Cardiac muscle cell (in vitro differentiated cells and primary cell): ENCODE measurements around the gene GBGT1. TPM values are rescaled to one million over a fixed set of nuclear protein-coding genes. Genes with fewer than 3 reads are reported as not detected.
"Not testable (repeated sequence)": the region's sequence is repeated elsewhere in the genome, so short reads cannot be mapped to it uniquely, and the experiment has no call there.

Source experiments
- DNase-seq, 2 donors: peaks; one replicate each; pipeline versions ENCODE4 v3.0.0 to v3.0.0-alpha.2; 2010 to 2017; ENCODE audit warnings: low read depth in 1 of 2, low spot score in 1 of 2
- H3K27ac ChIP-seq: fragments of 200-600 bp; sonication (generic); 2 replicates; pipeline ENCODE4 v1.5.1; 2016
- H3K27me3 ChIP-seq: fragments of 200-600 bp; sonication (generic); 2 replicates; pipeline ENCODE4 v1.6.0; 2016; ENCODE audit warnings: control low read depth
- H3K36me3 ChIP-seq: fragments of 200-600 bp; sonication (generic); 2 replicates; pipeline ENCODE4 v1.5.1; 2016; ENCODE audit warnings: control low read depth
- H3K4me1 ChIP-seq: fragments of 200-600 bp; sonication (generic); 2 replicates; pipeline ENCODE4 v1.8.1; 2017; ENCODE audit warnings: low read depth, mild to moderate bottlenecking, mixed run types
- H3K4me3 ChIP-seq: fragments of 200-600 bp; sonication (generic); 2 replicates; pipeline ENCODE4 v1.5.1; 2016; ENCODE audit warnings: mild to moderate bottlenecking
- H3K9me3 ChIP-seq: fragments of 200-600 bp; sonication (generic); 2 replicates; pipeline ENCODE4 v1.5.1; 2017; ENCODE audit warnings: low read depth, mild to moderate bottlenecking, control low read depth
- polyA plus RNA-seq: library from polyadenylated mRNA; unstranded; fragments of >200 nt; fragmentation: Nextera tagmentation; extraction: Ambion mirVana; gene quantifications from 2 replicates; pipeline ENCODE4 v1.2.1, GENCODE V29; 2016
- total RNA-seq: library from RNA; depleted of rRNA; stranded (reverse); fragments of >200 nt; gene quantifications from 2 replicates; pipeline ENCODE4 v1.2.3, GENCODE V29; 2016
- TF ChIP-seq, protein P1 (sequence below): IDR thresholded peaks from 2 replicates; pipeline ENCODE4 v1.5.1; 2012; ENCODE audit warnings: low read depth, mild to moderate bottlenecking, low read length

The GBGT1 gene
- 5.6 and 11.9 TPM in 2 replicates for total RNA-seq
- polyA plus RNA-seq: 0.87 and 2.8 TPM in 2 replicates

- TF ChIP-seq, protein P1, sequence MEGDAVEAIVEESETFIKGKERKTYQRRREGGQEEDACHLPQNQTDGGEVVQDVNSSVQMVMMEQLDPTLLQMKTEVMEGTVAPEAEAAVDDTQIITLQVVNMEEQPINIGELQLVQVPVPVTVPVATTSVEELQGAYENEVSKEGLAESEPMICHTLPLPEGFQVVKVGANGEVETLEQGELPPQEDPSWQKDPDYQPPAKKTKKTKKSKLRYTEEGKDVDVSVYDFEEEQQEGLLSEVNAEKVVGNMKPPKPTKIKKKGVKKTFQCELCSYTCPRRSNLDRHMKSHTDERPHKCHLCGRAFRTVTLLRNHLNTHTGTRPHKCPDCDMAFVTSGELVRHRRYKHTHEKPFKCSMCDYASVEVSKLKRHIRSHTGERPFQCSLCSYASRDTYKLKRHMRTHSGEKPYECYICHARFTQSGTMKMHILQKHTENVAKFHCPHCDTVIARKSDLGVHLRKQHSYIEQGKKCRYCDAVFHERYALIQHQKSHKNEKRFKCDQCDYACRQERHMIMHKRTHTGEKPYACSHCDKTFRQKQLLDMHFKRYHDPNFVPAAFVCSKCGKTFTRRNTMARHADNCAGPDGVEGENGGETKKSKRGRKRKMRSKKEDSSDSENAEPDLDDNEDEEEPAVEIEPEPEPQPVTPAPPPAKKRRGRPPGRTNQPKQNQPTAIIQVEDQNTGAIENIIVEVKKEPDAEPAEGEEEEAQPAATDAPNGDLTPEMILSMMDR: no peak
- Histone ChIP-seq H3K27ac (no peak within 1 kb of the TSS), H3K4me3 (peak within 1 kb of the TSS; percentile 35), H3K36me3 (no peaks in the 10 kb centered on the region), H3K27me3 (no peaks in the 10 kb centered on the region), H3K9me3 (no peaks in the 10 kb centered on the region), H3K4me1 (no peaks in the 10 kb centered on the region)
- peak; percentile 64 to 65 for DNase-seq
Observed at GRCh38 chr9:133163504-133164172, at the start of gene GBGT1. GBGT1 (minus strand) TSS chr9:133163914; CDS start chr9:133162412, 1,502 bp downstream.

DNA sequence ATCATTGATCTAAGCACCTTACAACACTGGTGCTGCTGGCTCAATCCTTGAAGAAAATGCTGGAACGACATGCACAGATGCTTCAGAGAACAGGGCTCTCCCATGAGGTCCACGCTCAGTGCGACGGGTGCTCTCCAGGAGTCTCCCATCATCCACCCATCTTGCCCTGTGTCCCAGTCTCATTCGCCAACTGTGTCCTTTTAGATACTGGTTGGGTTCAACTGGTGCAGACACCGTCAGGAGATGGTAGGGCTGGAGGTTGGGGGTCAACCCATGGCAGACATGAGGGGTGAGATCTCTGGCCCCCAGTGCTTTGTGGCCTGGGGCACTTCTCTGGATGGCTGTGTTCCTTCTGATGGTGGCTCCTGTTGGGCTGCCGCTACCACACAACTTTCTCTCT, 46.9 kb upstream of the GBGT1 start:
- TF ChIP-seq, protein P1: no peak
- DNase-seq: no peak
- Histone ChIP-seq H3K9me3 (no peaks in the 10 kb centered on the region), H3K27me3 (peaks cover 17% of the 10 kb centered on the region), H3K27ac (no peak overlapping the region), H3K4me3 (no peak overlapping the region), H3K36me3 (no peaks in the 10 kb centered on the region), H3K4me1 (no peaks in the 10 kb centered on the region)

GRCh38 chr9:133210202-133210532, 46.5 kb upstream of the GBGT1 start:
- H3K36me3 ChIP-seq: no peaks in the 10 kb centered on the region
- no peaks in the 10 kb centered on the region for H3K9me3 ChIP-seq
- no peak for DNase-seq
- H3K27me3 ChIP-seq: peaks cover 17% of the 10 kb centered on the region
- H3K4me3 ChIP-seq: no peak overlapping the region
- H3K27ac ChIP-seq: no peak overlapping the region
- TF ChIP-seq, protein P1: no peak
- H3K4me1 ChIP-seq: no peaks in the 10 kb centered on the region

GRCh38 chr9:133209327-133210201, 45.9 kb upstream of the GBGT1 start:
- not testable (repeated sequence) for H3K27ac ChIP-seq, H3K4me1 ChIP-seq, H3K4me3 ChIP-seq, H3K9me3 ChIP-seq, H3K36me3 ChIP-seq, DNase-seq
- peaks cover 17% of the 10 kb centered on the region for H3K27me3 ChIP-seq

GRCh38 chr9:133208880-133209300, 45.2 kb upstream of the GBGT1 start, which contains the start of gene OBP2B:
OBP2B (minus strand) TSS chr9:133209250; CDS start chr9:133209199, 51 bp downstream.
- not testable (repeated sequence) for H3K9me3 ChIP-seq, DNase-seq, H3K4me1 ChIP-seq, H3K4me3 ChIP-seq, H3K27ac ChIP-seq, H3K36me3 ChIP-seq
- H3K27me3 ChIP-seq: peaks cover 17% of the 10 kb centered on the region

DNA sequence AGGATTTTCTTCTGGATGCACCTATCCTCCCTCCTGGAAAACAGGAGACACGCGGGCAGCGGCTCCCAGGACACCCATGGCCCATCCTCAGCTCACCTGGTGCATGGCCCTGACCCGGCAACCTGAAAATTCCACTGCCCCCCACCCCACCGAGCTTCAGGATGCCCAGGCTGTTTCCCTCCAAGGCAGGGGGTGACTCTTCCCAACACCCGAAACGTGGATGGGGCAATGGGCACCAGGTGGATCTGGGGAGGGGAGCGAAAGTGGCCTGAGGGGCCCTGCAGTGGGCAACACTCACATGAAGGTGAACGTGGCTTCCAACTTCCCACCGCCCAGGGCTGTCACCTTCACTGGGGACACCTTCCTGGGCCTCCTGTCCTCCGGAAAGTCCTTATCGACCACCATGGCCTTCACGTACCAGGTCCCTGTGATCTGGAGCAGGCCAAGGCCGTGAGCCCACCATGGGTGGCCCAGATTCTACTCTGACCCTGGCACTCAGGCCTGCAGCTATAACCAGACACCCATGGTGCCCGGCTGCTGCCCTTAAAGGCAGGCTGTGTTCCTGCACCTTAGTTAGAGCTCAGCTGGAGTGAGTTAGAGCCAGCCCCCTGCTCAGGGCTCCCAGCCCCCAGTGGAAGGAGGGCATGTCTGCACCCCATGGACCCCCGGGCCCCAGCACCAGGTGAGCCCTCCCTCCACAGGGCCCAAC, 44.6 kb upstream of the GBGT1 start:
- H3K4me3 ChIP-seq, H3K4me1 ChIP-seq, H3K9me3 ChIP-seq, DNase-seq, H3K27ac ChIP-seq, H3K36me3 ChIP-seq: not testable (repeated sequence)
- H3K27me3 ChIP-seq: peaks cover 23% of the 10 kb centered on the region
